Breast epithelium (tissue), 4 donors: Measurements from ENCODE around the gene TIFAB. TPM values are rescaled to one million over a fixed set of nuclear protein-coding genes. Genes with fewer than 3 reads are reported as not detected.

Experiments used
- DNase-seq, 2 donors: peaks; one replicate each; pipeline ENCODE4 v3.0.0-alpha.2; 2019; ENCODE audit warnings: low spot score in 2 of 2
- H3K27ac ChIP-seq, 2 donors: fragments of 200-600 bp; sonication (generic) in 1 of 2; one replicate each; pipeline ENCODE4 v1.5.1; 2016 to 2019; ENCODE audit warnings: mild to moderate bottlenecking in 1 of 2
- H3K27me3 ChIP-seq, 2 donors: fragments of 200-600 bp; sonication (generic) in 1 of 2; one replicate each; pipeline versions ENCODE4 v1.5.1 to v1.6.0; 2017 to 2019; ENCODE audit warnings: control low read depth in 1 of 2, mild to moderate bottlenecking in 1 of 2
- H3K36me3 ChIP-seq: fragments of 200-600 bp; one replicate; pipeline ENCODE4 v1.5.1; 2019
- H3K4me1 ChIP-seq, 2 donors: fragments of 200-600 bp; sonication (generic); one replicate each; pipeline ENCODE4 v1.5.1; 2016 to 2019; ENCODE audit warnings: control low read depth in 1 of 2
- H3K4me3 ChIP-seq, 3 donors: fragments of 200-600 bp; sonication (generic); 1 replicate in 2 of 3; 2 replicates in 1 of 3; pipeline ENCODE4 v1.5.1; 2016 to 2019; ENCODE audit warnings: mild to moderate bottlenecking in 3 of 3, moderate library complexity in 2 of 3
- H3K9me3 ChIP-seq, 2 donors: fragments of 200-600 bp; sonication (generic) in 1 of 2; one replicate each; pipeline ENCODE4 v1.5.1; 2016 to 2019; ENCODE audit warnings: control low read depth in 1 of 2
- POLR2A ChIP-seq: fragments of 450-650 bp; IDR thresholded peaks from one replicate; pipeline ENCODE4 v1.6.1; 2016; ENCODE audit warnings: antibody characterized with exemption, mild to moderate bottlenecking, moderate library complexity
- POLR2AphosphoS5 ChIP-seq, 3 donors: sonication (generic); formaldehyde crosslinking; IDR thresholded peaks; one replicate each; pipeline ENCODE4 v1.6.1; 2017; ENCODE audit warnings: antibody characterized with exemption in 3 of 3
- intact Hi-C: fragments of 100-400 bp; cut with DNase I; formaldehyde crosslinking; loops from one replicate; pipeline ENCODE4 v1.15.1; 2023; ENCODE audit warnings: low total_unique reads
- total RNA-seq, 3 donors: library from RNA; depleted of rRNA; stranded (reverse); fragments of >200 nt; gene quantifications; one replicate each; pipeline ENCODE4 v1.1.0, GENCODE V29; 2016
- TF ChIP-seq, protein P1 (sequence below), 3 donors: fragments of 450-650 bp; IDR thresholded peaks; one replicate each; pipeline ENCODE4 v1.5.1; 2016 to 2017; ENCODE audit warnings: antibody characterized with exemption in 3 of 3, mild to moderate bottlenecking in 3 of 3, moderate library complexity in 3 of 3

The TIFAB gene
- total RNA-seq, 3 donors from 2014 or later, result not detected

- no peak overlapping the region for H3K27ac ChIP-seq
- H3K4me1 ChIP-seq, result no peaks in the 10 kb centered on the region
- no peaks in the 10 kb centered on the region for H3K9me3 ChIP-seq
- intact Hi-C loops, result loop anchor here (10.0 kb wide), 1 partner anchor 85 kb away; no protein-coding TSS in a partner anchor
- no peaks in the 10 kb centered on the region for H3K36me3 ChIP-seq
- peaks cover 0 to 26% of the 10 kb centered on the region in 2 donors for H3K27me3 ChIP-seq
- no peak for DNase-seq
- TF ChIP-seq POLR2AphosphoS5 (IDR thresholded peaks at IDR 0.05) (no peak), POLR2A (no peak)
- TF ChIP-seq, protein P1, sequence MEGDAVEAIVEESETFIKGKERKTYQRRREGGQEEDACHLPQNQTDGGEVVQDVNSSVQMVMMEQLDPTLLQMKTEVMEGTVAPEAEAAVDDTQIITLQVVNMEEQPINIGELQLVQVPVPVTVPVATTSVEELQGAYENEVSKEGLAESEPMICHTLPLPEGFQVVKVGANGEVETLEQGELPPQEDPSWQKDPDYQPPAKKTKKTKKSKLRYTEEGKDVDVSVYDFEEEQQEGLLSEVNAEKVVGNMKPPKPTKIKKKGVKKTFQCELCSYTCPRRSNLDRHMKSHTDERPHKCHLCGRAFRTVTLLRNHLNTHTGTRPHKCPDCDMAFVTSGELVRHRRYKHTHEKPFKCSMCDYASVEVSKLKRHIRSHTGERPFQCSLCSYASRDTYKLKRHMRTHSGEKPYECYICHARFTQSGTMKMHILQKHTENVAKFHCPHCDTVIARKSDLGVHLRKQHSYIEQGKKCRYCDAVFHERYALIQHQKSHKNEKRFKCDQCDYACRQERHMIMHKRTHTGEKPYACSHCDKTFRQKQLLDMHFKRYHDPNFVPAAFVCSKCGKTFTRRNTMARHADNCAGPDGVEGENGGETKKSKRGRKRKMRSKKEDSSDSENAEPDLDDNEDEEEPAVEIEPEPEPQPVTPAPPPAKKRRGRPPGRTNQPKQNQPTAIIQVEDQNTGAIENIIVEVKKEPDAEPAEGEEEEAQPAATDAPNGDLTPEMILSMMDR (IDR thresholded peaks at IDR 0.05), result no peak
- H3K4me3 ChIP-seq, result no peak overlapping the region
These were observed 17.8 kb upstream of the TIFAB start for GRCh38 chr5:135469911-135470310.

GRCh38 chr5:135468541-135468940, 16.4 kb upstream of the TIFAB start:
- H3K27me3 ChIP-seq, result peaks cover 0 to 22% of the 10 kb centered on the region in 2 donors
- H3K27ac ChIP-seq, result no peak overlapping the region
- DNase-seq, result no peak
- intact Hi-C loops, result loop anchor here (10.0 kb wide), 1 partner anchor 86 kb away; no protein-coding TSS in a partner anchor
- no peak overlapping the region for H3K4me3 ChIP-seq
- H3K9me3 ChIP-seq, result no peaks in the 10 kb centered on the region
- H3K36me3 ChIP-seq, result no peaks in the 10 kb centered on the region
- no peaks in the 10 kb centered on the region for H3K4me1 ChIP-seq
- TF ChIP-seq POLR2A, result no peak
- TF ChIP-seq, protein P1 (IDR thresholded peaks at IDR 0.05), result no peak
- TF ChIP-seq POLR2AphosphoS5 (IDR thresholded peaks at IDR 0.05), result no peak

DNA sequence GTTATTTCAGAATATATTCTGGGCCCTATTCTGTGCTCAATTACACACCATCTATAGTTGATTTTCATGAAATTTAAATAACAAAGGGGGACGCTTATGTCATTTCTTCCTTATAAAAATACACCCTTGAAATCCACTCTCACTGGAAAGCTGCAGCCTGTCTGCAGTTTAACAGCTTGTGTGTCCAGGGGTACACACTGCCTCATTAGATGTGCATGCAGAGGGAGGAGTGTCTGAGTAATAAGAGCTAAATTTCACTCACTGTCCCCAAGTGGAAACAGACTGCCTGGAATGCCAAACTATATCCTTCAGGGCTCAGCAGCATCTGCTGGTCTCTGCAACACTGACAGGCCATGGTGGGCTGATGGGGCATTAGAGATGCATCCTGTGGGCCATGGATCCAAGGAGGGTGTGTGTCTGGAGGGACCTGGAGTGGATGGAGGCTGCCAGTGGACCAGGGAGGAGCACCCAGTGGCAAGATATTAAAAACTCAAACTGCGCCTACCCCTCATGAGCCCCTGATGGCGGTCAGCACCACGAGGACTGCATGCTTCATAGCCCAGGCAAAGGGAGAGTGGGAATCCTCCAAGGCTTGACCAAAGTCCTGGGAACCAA, 15.8 kb upstream of the TIFAB start:
- intact Hi-C loops, result loop anchor here (10.0 kb wide), 1 partner anchor 87 kb away; no protein-coding TSS in a partner anchor

DNA sequence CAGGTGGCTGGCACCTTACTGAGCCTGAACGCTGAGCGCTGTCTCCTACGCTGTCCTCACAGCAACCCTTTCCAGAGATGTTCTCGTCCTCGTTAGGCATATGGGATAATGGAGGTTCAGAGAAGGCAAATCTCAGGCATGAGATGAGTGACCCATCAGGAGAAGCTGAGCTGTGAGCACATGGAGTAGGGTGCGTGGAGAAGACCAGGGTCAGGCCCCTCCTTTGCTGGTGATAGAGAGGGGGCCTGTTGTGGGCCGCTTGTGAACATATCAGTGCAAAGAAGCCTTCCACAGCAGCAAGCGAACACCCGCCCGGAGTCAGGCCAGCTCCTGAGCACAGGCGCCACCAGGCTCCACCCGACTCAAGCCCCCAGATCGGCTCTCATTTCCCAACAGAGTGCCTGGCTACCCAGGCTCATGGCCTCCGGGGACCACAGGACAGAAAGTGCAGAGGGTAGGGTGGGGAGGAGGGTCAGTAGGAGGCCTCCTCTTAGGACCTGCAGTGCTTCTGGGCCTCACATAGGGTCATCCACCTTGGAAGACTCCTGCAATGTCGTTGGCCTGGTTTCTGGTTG, 15.0 kb upstream of the TIFAB start:
- Histone ChIP-seq H3K27ac (no peak overlapping the region), H3K4me3 (no peak overlapping the region), H3K9me3 (no peaks in the 10 kb centered on the region), H3K4me1 (no peaks in the 10 kb centered on the region), H3K27me3 (peaks cover 0 to 22% of the 10 kb centered on the region in 2 donors), H3K36me3 (no peaks in the 10 kb centered on the region)
- DNase-seq, result no peak
- TF ChIP-seq POLR2AphosphoS5 (IDR thresholded peaks at IDR 0.05), result no peak
- TF ChIP-seq POLR2A, result no peak
- TF ChIP-seq, protein P1 (IDR thresholded peaks at IDR 0.05), result no peak
- intact Hi-C loops, result loop anchor here (10.0 kb wide), 1 partner anchor 88 kb away; no protein-coding TSS in a partner anchor

More for the DNA sequence above, 15.8 kb upstream of the TIFAB start:
- Histone ChIP-seq H3K9me3 (no peaks in the 10 kb centered on the region), H3K36me3 (no peaks in the 10 kb centered on the region), H3K27me3 (peaks cover 0 to 22% of the 10 kb centered on the region in 2 donors), H3K4me1 (no peaks in the 10 kb centered on the region), H3K27ac (no peak overlapping the region), H3K4me3 (no peak overlapping the region)
- DNase-seq, result no peak
- TF ChIP-seq POLR2A, result no peak
- no peak for TF ChIP-seq POLR2AphosphoS5 (IDR thresholded peaks at IDR 0.05)
- TF ChIP-seq, protein P1 (IDR thresholded peaks at IDR 0.05), result no peak
